GM10266 (cell line): Measurements from ENCODE around the gene SLC44A1.

Source experiments
- DNase-seq: peaks from one replicate; pipeline ENCODE4 v3.0.0; 2012; ENCODE audit errors: extremely low spot score
- CTCF ChIP-seq: IDR thresholded peaks from 2 replicates; pipeline ENCODE4 v1.5.1; 2012; ENCODE audit warnings: mild to moderate bottlenecking, low read depth; ENCODE audit not compliant: control insufficient read depth, insufficient read depth; ENCODE audit errors: missing control alignments

SLC44A1 gene

GRCh38 chr9:105244003-105244733, at the start of gene SLC44A1:
SLC44A1 (plus strand) TSS chr9:105244651; CDS start chr9:105244869, 218 bp downstream.
- DNase-seq = peak; percentile 82

GRCh38 chr9:105195259-105195658, 49.2 kb upstream of the SLC44A1 start:
- DNase-seq = no peak
- no peak for TF ChIP-seq CTCF

More at GRCh38 chr9:105244003-105244733, at the start of gene SLC44A1:
- TF ChIP-seq CTCF = no peak

- no peak for TF ChIP-seq CTCF
- DNase-seq = no peak
These were observed 46.4 kb upstream of the SLC44A1 start for GRCh38 chr9:105198023-105198422.

GRCh38 chr9:105198865-105199264, 45.6 kb upstream of the SLC44A1 start:
- no peak for TF ChIP-seq CTCF
- DNase-seq = no peak

GRCh38 chr9:105204416-105204815, 40.0 kb upstream of the SLC44A1 start:
- DNase-seq = no peak
- no peak for TF ChIP-seq CTCF

- no peak for DNase-seq
- TF ChIP-seq CTCF = no peak
These were observed 38.5 kb upstream of the SLC44A1 start for GRCh38 chr9:105205787-105206495.

GRCh38 chr9:105206496-105206820, 38.0 kb upstream of the SLC44A1 start:
- no peak for TF ChIP-seq CTCF
- DNase-seq = no peak
